Activated naive CD4-positive, alpha-beta T cell treated with anti-CD3 and anti-CD28 coated beads, Interleukin-2, amount 50 U/mL, for 72 hours (primary cell): Measurements from ENCODE around the gene PCP2. TPM values are rescaled to one million over a fixed set of nuclear protein-coding genes. Genes with fewer than 3 reads are reported as not detected.

Source experiments
- ATAC-seq, 2 donors: fragments of 150-1000 bp; cut with Tn5 transposase; 2 replicates each; pipeline ENCODE4 v1.10.0; 2021; ENCODE audit warnings: mild to moderate bottlenecking in 2 of 2, moderate library complexity in 2 of 2
- DNase-seq, 2 donors: peaks; one replicate each; pipeline ENCODE4 v3.0.0; 2021 to 2022; ENCODE audit warnings: low spot score in 2 of 2
- H3K27ac Mint-ChIP-seq, 2 donors: one replicate each; pipeline ENCODE4 v1.8.0; 2022; ENCODE audit warnings: mild to moderate bottlenecking in 2 of 2, mixed read lengths in 2 of 2
- H3K36me3 Mint-ChIP-seq, 2 donors: one replicate each; pipeline ENCODE4 v1.8.0; 2022; ENCODE audit warnings: mixed read lengths in 2 of 2
- H3K9me3 Mint-ChIP-seq, 2 donors: one replicate each; pipeline ENCODE4 v1.8.0; 2022; ENCODE audit warnings: mixed read lengths in 2 of 2
- total RNA-seq, 2 donors: library from RNA; stranded (reverse); gene quantifications; one replicate each; pipeline ENCODE4 v1.2.3, GENCODE V29; 2022

PCP2 gene
- total RNA-seq, 2 donors from 2014 or later = 1.8 to 4.2 TPM

DNA sequence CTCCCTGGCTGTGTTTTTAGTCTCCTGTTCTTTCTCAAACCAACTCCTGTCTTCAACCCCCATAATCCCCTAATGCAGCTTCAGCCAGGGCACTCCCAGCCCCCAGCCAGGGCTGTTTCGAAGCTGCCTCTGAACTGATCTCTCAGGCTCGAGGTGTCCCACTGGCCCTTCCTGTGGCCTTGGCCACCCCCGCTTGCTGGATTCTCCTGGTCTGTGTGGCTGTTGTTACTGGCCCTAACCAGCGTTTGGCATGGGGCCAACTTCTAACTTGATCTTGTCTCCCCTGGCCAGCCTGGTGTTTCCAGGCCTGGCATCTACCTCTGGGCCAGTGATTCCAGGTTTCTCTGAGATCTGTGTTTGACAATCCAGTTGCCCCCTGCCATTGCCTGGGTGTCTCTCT is 15.2 kb downstream of the PCP2 start:
- H3K27ac Mint-ChIP-seq = no peak overlapping the region
- no peak for DNase-seq
- H3K36me3 Mint-ChIP-seq = peaks cover 0 to 9% of the 10 kb centered on the region in 2 donors
- ATAC-seq = no peak
- no peaks in the 10 kb centered on the region for H3K9me3 Mint-ChIP-seq

DNA sequence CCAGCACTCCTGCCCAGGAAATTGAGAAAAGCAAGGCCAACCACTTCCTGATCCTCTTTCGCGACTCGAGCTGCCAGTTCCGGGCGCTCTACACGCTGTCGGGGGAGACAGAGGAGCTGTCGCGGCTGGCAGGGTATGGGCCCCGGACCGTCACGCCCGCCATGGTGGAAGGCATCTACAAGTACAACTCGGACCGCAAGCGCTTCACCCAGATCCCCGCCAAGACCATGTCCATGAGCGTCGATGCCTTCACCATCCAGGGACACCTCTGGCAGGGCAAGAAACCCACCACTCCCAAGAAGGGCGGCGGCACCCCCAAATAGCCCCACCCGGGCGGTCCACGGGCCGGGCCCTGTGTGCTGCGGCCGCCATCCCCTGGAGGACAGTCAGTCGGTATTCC is 15.8 kb downstream of the PCP2 start:
- ATAC-seq (no peak), DNase-seq (no peak)
- H3K36me3 Mint-ChIP-seq = peaks cover 0 to 9% of the 10 kb centered on the region in 2 donors
- H3K9me3 Mint-ChIP-seq = no peaks in the 10 kb centered on the region
- H3K27ac Mint-ChIP-seq = no peak overlapping the region

DNA sequence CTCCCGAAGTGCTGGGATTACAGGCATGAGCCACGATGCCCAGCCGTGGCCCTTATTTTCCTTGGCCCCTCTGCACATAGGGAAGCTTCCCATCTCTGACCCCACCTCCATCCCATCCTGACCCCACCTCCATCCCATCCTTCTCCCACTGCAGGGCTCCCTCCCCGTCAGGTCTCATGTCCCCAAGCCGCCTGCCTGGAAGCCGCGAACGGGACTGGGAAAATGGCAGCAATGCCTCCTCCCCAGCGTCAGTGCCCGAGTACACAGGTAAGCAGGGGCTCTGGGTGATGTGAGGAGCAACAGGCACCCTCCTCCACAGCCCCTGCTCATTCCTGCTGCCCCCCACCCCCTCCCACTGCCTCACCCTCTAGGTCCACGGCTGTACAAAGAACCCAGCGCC is 16.3 kb downstream of the PCP2 start:
- no peak overlapping the region for H3K27ac Mint-ChIP-seq
- no peak for ATAC-seq
- DNase-seq = no peak
- H3K36me3 Mint-ChIP-seq = peaks cover 0 to 9% of the 10 kb centered on the region in 2 donors
- no peaks in the 10 kb centered on the region for H3K9me3 Mint-ChIP-seq

DNA sequence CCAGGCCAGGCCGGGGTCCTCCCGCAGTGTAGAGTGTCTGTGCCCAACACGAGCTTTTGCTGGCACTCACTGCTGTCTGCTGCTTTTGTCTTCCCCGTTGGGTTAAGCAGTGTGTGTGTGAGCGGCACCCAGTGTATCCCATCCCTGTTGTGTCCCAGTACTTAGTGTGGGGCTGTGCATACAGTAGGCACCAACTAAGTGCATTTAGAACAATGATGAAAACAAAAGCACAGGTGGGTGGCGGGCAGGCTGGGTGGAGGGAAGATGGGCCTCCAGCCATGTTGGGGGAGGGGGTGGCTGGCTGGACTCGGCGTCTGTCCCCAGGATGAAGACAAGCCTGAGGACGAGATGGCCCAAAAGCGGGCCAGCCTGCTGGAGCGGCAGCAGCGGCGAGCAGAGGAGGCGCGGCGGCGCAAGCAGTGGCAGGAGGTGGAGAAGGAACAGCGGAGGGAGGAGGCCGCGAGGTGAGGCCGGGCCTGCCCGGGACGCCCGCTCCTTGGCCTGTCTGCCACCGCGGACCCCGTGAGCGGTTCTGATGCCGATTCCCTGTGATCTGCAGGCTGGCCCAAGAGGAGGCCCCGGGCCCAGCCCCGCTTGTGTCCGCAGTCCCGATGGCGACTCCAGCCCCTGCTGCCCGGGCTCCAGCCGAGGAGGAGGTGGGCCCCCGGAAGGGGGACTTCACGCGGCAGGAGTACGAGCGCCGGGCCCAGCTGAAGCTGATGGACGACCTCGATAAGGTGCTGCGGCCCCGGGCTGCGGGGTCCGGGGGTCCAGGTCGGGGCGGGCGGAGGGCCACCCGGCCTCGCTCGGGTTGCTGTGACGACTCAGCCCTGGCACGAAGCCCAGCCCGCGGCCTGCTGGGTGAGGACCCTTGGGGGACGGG is 18.4 kb downstream of the PCP2 start:
- DNase-seq (no peak), ATAC-seq (no peak)
- H3K36me3 Mint-ChIP-seq = peaks cover 0 to 9% of the 10 kb centered on the region in 2 donors
- no peak overlapping the region for H3K27ac Mint-ChIP-seq
- no peaks in the 10 kb centered on the region for H3K9me3 Mint-ChIP-seq

DNA sequence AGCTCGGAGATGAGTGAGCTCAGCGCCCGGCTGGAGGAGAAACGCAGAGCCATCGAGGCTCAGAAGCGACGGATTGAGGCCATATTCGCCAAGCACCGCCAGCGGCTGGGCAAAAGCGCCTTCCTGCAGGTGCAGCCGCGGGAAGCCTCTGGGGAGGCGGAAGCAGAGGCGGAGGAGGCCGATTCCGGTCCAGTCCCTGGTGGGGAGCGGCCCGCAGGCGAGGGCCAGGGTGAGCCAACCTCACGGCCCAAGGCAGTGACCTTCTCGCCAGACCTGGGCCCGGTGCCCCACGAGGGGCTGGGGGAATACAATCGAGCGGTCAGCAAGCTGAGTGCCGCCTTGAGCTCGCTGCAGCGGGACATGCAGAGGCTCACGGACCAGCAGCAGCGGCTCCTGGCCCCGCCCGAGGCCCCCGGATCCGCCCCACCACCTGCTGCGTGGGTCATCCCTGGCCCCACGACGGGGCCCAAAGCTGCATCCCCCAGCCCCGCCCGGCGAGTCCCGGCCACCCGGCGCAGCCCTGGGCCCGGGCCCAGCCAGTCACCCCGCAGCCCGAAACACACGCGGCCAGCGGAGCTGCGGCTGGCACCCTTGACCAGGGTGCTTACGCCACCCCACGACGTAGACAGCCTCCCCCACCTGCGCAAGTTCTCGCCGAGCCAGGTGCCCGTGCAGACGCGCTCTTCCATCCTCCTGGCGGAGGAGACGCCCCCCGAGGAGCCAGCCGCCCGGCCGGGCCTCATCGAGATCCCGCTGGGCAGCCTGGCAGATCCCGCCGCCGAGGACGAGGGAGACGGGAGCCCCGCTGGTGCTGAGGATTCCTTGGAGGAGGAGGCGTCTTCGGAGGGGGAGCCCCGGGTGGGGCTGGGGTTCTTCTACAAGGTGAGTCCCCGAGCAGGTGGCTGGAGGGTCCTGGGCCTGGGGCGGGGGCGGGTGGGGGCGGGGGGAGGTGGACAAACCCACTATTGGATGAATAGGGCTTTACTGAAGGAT is 20.9 kb downstream of the PCP2 start:
- no peak for DNase-seq
- H3K36me3 Mint-ChIP-seq = no peaks in the 10 kb centered on the region
- no peak for ATAC-seq
- H3K9me3 Mint-ChIP-seq = no peaks in the 10 kb centered on the region
- no peak overlapping the region for H3K27ac Mint-ChIP-seq

DNA sequence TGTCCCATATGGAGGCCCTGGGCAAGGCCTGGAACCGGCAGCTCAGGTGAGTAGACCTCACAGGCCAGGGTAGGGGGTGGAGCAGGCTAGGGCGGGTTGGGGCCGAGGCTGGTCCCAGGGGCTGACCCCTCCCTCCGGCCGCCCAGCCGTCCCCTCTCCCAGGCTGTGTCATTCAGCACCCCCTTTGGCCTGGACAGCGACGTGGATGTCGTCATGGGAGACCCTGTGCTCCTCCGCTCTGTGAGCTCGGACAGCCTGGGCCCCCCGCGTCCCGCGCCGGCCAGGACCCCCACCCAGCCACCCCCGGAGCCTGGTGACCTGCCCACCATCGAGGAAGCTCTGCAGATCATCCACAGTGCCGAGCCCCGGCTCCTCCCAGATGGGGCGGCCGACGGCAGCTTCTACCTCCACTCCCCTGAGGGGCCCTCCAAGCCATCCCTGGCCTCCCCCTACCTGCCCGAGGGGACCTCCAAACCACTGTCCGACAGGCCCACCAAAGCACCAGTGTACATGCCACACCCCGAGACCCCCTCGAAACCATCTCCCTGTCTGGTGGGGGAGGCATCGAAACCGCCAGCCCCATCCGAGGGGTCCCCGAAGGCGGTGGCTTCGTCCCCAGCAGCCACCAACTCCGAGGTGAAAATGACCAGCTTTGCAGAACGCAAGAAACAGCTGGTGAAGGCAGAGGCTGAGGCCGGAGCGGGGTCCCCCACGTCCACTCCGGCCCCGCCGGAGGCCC is 21.8 kb downstream of the PCP2 start:
- ATAC-seq (no peak), DNase-seq (no peak)
- Mint-ChIP-seq H3K9me3 (no peaks in the 10 kb centered on the region), H3K36me3 (no peaks in the 10 kb centered on the region), H3K27ac (no peak overlapping the region)

DNA sequence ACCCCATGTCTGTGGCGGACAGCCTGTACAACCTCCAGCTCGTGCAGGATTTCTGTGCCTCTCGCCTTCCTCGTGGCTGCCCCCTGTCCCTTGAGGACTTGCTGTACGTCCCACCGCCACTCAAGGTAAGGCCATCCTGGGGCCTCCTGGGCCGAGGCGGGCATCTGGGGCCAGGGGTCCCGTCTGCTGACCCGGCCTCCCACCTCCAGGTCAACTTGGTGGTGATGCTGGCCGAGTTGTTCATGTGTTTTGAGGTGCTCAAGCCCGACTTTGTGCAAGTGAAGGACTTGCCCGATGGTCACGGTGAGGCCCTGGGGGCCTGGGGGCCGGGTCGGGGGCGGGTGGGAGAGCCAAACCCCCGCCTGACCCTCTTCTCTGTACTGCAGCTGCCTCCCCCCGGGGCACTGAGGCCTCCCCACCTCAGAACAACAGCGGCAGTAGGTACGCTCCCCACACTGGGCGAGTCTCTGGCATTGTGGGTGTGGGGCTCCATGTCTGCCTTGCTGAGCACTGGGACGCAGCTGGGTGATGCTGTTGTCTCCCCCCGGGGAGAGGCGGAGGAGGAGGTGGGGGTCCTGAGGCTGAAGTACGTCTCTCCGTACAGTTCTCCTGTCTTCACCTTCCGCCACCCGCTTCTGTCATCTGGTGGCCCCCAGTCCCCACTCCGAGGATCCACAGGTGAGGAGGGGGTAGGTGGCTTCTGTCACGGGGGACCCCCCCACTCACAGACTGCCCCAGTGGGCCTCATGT is 22.9 kb downstream of the PCP2 start:
- H3K9me3 Mint-ChIP-seq = no peaks in the 10 kb centered on the region
- H3K36me3 Mint-ChIP-seq = no peaks in the 10 kb centered on the region
- no peak for ATAC-seq
- no peak for DNase-seq
- H3K27ac Mint-ChIP-seq = no peak overlapping the region

DNA sequence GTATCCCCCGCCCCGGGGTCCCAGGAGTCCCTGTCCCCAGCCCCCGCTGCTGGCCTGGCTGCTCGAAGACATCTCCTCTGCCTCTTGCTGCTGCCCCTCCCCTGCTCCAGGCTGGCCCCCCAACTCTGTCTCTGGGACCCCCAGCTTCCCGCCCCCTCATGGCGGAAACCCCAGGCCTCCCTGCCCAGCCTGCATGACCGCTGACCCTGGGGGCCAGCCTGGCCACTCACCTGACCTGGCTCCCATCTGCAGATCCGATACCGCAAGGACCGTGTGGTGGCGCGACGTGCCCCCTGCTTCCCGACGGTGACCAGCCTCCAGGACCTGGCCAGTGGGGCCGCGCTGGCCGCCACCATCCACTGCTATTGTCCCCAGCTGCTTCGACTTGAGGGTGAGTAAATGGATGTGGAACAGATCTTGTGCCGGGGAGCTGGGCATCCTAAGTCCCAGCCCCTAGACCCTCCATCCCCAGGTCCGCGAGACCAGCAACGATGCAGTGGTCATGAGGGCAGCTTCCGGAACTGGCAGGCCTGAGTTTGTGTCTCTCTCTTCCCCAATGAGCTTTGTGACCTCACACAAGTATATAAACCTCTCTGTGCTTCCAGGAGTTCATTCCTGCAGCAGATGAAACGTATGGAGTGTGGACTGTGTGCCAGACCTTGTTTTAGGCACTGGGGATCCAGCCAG is 25.5 kb downstream of the PCP2 start:
- DNase-seq (no peak), ATAC-seq (no peak)
- H3K27ac Mint-ChIP-seq = no peak overlapping the region
- no peaks in the 10 kb centered on the region for H3K9me3 Mint-ChIP-seq
- no peaks in the 10 kb centered on the region for H3K36me3 Mint-ChIP-seq

DNA sequence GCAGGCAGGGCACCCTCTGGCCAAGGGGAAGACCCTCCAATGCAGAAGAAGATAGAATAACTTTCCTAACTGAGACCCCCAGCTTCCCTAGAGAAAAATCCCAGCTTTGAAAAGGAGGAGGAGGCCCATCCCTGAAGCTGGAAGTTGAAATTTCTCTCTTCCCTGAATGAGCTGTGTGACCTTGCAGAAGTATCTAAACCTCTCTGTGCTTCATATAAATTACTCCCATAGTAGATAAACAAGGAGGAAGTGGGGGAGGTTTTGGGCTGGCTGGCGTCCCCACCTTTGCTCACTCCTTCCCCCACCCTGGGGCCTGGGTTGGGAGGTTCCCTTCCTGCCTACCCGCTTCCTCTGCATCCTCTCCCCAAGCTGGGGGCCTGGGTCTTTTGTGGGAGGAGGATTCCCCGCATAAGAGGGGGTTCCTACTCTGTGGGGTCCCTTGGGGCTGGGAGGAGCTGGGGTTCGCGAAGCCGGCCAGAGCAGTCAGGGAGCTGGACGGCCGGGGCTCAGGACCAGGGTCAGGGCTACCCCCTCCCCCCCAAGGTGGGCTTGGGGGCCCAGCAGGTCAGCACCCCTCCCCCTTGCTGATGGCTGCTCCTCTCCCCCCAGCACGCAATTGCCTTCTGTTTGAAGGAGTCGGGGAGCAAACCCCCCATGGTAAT is 26.2 kb downstream of the PCP2 start:
- H3K36me3 Mint-ChIP-seq = no peaks in the 10 kb centered on the region
- DNase-seq (no peak), ATAC-seq (no peak)
- no peaks in the 10 kb centered on the region for H3K9me3 Mint-ChIP-seq
- H3K27ac Mint-ChIP-seq = no peak overlapping the region

DNA sequence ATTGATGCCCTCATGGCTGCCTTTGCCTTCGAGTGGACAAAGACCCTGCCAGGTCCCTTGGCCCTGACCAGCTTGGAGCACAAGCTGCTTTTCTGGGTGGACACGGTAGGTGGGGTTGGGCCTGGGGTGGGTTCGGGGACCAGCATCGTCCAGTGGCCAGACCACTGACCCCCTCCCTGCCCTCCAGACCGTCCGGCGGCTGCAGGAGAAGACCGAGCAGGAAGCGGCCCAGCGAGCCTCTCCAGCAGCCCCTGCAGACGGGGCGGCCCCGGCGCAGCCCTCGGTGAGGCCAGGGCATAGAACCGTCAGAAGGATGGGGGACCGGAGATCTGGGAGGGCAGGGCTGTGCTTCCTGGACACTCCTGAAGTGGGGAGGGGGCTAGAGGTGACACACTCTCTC is 27.2 kb downstream of the PCP2 start:
- no peaks in the 10 kb centered on the region for H3K36me3 Mint-ChIP-seq
- no peak overlapping the region for H3K27ac Mint-ChIP-seq
- H3K9me3 Mint-ChIP-seq = no peaks in the 10 kb centered on the region
- no peak for ATAC-seq
- no peak for DNase-seq

DNA sequence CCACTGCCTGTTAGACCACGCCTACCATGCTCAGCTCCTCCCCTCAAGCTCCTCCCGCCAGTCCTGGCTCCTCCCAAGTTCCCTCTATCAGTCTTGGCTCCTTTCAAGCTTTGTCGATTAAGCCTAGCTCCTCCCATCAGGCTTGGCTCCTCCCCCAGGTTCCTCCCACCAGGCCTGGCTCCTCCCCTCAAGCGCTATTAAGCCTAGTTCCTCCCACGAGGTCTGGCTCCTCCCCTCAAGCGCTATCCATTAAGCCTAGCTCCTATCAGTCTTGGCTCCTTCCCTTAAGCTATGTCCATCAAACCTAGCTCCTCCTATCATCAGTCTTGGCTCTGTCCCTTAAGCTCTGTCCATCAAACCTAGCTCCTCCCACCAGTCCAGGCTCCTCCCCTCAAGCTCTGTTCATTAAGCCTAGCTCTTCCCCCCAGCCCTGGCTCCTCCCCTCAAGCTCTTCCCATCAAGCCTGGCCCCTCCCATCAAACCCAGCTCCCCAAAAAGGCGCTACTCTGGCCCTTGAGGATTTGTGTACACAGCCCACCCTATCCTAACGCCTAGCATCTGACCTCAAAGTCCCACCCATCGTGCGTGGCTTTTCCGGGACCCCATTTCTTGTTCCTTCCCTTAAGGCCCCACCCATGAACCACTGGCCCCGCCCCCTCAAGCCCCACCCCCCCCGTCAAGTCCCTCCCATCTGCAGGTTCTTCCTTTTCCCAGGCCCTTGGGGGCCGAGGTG is 27.9 kb downstream of the PCP2 start:
- ATAC-seq (peak; percentile 70 to 74), DNase-seq (peak in 1 of 2 donors; percentile 54)
- Mint-ChIP-seq H3K27ac (no peak overlapping the region), H3K36me3 (no peaks in the 10 kb centered on the region), H3K9me3 (peaks cover 3 to 4% of the 10 kb centered on the region in 2 donors)

DNA sequence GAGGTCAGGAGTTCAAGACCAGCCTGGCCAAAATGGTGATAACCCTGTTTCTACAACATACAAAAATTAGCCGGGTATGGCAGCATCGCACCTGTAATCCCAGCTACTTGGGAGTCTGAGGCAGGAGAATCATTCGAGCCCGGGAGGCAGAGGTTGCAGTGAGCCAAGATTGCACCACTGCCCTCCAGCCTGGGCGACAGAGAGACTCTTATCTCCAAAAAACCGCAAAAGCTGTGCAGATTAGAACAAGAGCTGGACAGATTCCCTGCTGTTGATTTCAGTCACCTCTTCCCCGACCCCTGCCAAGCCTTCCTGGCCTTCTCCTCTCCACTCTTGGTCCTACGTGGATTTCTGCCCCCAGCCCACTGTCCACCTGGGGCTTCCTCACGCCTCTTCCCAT is 29.6 kb downstream of the PCP2 start:
- Mint-ChIP-seq H3K36me3 (no peaks in the 10 kb centered on the region), H3K9me3 (peaks cover 3 to 4% of the 10 kb centered on the region in 2 donors), H3K27ac (no peak overlapping the region)
- ATAC-seq = no peak
- DNase-seq = no peak

DNA sequence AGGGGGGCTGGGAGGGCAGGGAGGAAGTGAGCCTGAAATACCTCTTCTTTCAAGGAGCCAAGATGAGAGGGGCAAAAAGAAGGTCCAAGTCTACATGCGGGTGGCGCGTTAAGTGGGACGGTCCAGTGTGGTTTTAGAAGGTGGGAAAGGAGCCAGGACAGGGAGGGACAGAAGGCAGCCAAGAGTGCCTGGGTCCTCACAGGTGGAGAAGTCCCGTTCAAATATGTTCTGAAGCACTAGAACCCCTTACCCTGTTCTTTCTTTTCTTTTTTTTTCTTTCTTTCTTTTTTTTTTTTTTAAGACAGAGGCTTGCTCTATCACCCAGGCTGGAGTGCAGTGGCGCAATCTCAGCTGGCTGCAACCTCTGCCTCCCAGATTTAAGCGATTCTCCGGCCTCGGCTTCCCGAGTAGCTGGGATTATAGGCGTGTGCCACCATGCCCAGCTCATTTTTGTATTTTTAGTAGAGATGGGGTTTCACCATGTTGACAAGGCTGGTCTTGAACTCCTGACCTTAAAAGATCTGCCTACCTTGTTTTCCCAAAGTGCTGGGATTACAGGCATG is 30.5 kb downstream of the PCP2 start:
- Mint-ChIP-seq H3K9me3 (peaks cover 3 to 4% of the 10 kb centered on the region in 2 donors), H3K27ac (peak overlapping the region in 1 of 2 donors; percentile 29)
- no peak for ATAC-seq

DNA sequence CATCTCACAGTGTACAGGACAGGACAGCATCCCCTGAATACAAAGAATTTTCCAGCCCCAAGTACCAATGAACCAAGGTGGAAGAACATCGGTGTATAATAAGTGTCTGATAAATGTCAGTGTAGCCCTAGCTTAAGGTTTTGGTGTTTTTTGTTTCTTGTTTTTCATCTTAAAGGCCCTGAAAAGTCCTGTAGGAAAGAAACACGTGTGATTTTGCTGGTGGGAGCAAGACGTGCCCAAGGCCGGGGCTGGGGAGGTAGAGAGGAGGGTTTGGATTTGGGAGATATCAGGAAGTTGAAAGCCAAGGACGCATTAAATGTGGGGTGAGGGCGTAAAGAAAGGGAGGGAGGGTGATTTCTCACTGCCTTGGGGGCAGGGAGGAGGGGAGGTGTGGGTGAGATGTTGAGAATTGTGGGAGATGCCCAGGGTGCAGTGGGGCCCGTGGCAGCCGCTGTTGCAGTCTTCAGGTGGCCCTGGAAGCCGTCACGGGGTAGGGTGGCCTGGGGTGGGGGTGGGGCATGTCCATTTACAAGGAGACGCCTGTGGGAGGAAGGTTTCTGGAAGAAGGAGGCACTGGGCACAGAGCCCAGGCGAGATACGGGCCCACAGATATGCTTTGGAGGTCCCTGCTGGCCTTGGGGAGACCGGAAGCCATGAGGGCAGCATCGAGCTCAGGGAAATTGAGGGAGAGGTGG is 31.1 kb downstream of the PCP2 start:
- peaks cover 3 to 4% of the 10 kb centered on the region in 2 donors for H3K9me3 Mint-ChIP-seq
- DNase-seq (no peak), ATAC-seq (no peak)
- H3K36me3 Mint-ChIP-seq = no peaks in the 10 kb centered on the region
- no peak overlapping the region for H3K27ac Mint-ChIP-seq

More for the DNA sequence above, 30.5 kb downstream of the PCP2 start:
- no peaks in the 10 kb centered on the region for H3K36me3 Mint-ChIP-seq
- DNase-seq = no peak
